ENCODE results near the gene CDH4. TPM values are rescaled to one million over a fixed set of nuclear protein-coding genes. Genes with fewer than 3 reads are reported as not detected.

CDH4 gene
- total and polyA plus RNA-seq, 2 of the 8 experiments (the other 6 are each of a cell fraction or from before 2014, with no cell fraction given): 4.3 to 7.9 TPM

- no peaks in the 10 kb centered on the region for H3K79me1 ChIP-seq (ENCODE audit: low read depth, low read length)
- no peak overlapping the region; the same call in 1 of the 2 replicates for H2BK15ac ChIP-seq (ENCODE audit: low read length)
- no peak overlapping the region for H4K91ac ChIP-seq (replicated peaks; ENCODE audit: insufficient read length, low read length)
- H3K4me3 ChIP-seq (ENCODE audit: extremely low read depth in 1 of 4, insufficient read depth in 2 of 4, low read depth in 3 of 4, low read length in 4 of 4): no peak overlapping the region
- no peak overlapping the region for H2AK5ac ChIP-seq (ENCODE audit: low read depth, low read length)
- H3K23ac ChIP-seq (ENCODE audit: insufficient read length): no peak overlapping the region
- H2BK5ac ChIP-seq (ENCODE audit: low read depth, low read length): no peak overlapping the region; the same call in 1 of the 2 replicates
- no peak overlapping the region for H3K18ac ChIP-seq (ENCODE audit: extremely low read depth, low read length)
- H4K8ac ChIP-seq (ENCODE audit: extremely low read depth, insufficient read depth, low read length): no peak overlapping the region
- H2BK120ac ChIP-seq (replicated peaks; ENCODE audit: low read depth, low read length): no peak overlapping the region
- WGBS, 2 experiments (ENCODE audit: extremely low coverage in 1 of 2, insufficient coverage in 1 of 2, insufficient read length in 1 of 2, insufficient replicate concordance in 2 of 2, low coverage in 1 of 2, low lambda C conversion rate in 2 of 2, missing lambda C conversion rate in 1 of 2): 89% methylated on average over 16 of the region's 17 CpGs; no CpG with 5 or more reads in 1 of the 2 experiments
- ChIA-PET CTCF (ENCODE audit: partially characterized antibody) (interaction anchor here (2.4 kb wide), 1 partner anchor 11 kb away, joined by 8 read pairs; no protein-coding TSS in a partner anchor), POLR2A (ENCODE audit: partially characterized antibody) (no interaction called here)
- no peak overlapping the region for H3K9ac ChIP-seq (replicated peaks in 1 of 4; ENCODE audit: extremely low read depth in 1 of 4, low read depth in 3 of 4, low read length in 3 of 4)
- H3K27ac ChIP-seq (ENCODE audit: low read depth, low read length): no peak overlapping the region
- H2AFZ ChIP-seq (ENCODE audit: low read length): no peak overlapping the region
- no peak overlapping the region for H2BK20ac ChIP-seq (ENCODE audit: low read length)
- H3K9me3 ChIP-seq (ENCODE audit: insufficient read depth in 2 of 2, low read depth in 1 of 2, low read length in 1 of 2): no peaks in the 10 kb centered on the region
- H3K4ac ChIP-seq (replicated peaks; ENCODE audit: insufficient read length, low read depth, low read length): no peak overlapping the region
- H3K27me3 ChIP-seq (replicated peaks in 1 of 4; ENCODE audit: control insufficient read depth in 3 of 4, extremely low read depth in 1 of 4, insufficient read depth in 3 of 4, low read length in 3 of 4): peaks cover 0 to 8% (median 1%) of the 10 kb centered on the region in 4 experiments; a peak in 4 of 7 replicates
- no peak overlapping the region for H4K5ac ChIP-seq (ENCODE audit: insufficient read length, low read depth, low read length)
- no peaks in the 10 kb centered on the region for H3K79me2 ChIP-seq (ENCODE audit: control insufficient read depth in 1 of 2, insufficient read depth in 2 of 2, low read length in 2 of 2)
- FAIRE-seq: no peak
- no peak overlapping the region for H2BK12ac ChIP-seq (ENCODE audit: low read depth, low read length)
- no peak overlapping the region for H3K56ac ChIP-seq (replicated peaks; ENCODE audit: insufficient read length, low read depth, low read length)
- H3K4me1 ChIP-seq (replicated peaks in 1 of 4; ENCODE audit: control insufficient read depth in 3 of 4, insufficient read depth in 4 of 4, low read length in 3 of 4): peaks cover 0 to 23% (median 11%) of the 10 kb centered on the region in 4 experiments; a peak in 6 of 7 replicates
- DNase-seq (ENCODE audit: low read depth in 1 of 2, low spot score in 2 of 2): no peak
- H3K4me2 ChIP-seq (ENCODE audit: insufficient read depth in 1 of 2, low read depth in 2 of 2, low read length in 2 of 2): no peak overlapping the region
- H3K36me3 ChIP-seq (ENCODE audit: control insufficient read depth in 2 of 4, insufficient read depth in 4 of 4, low read length in 3 of 4): no peaks in the 10 kb centered on the region
- no peak overlapping the region for H3K14ac ChIP-seq (ENCODE audit: insufficient read length)
- peaks cover 0 to 2% of the 10 kb centered on the region in 2 experiments for H4K20me1 ChIP-seq (replicated peaks in 1 of 2; ENCODE audit: control insufficient read depth in 1 of 2, insufficient read depth in 2 of 2, low read length in 2 of 2)
- peaks cover 2% of the 10 kb centered on the region; the same call in 1 of the 2 replicates for H3K23me2 ChIP-seq (ENCODE audit: low read depth, low read length)
- no peak for TF ChIP-seq NRF1 (IDR thresholded peaks at IDR 0.05; ENCODE audit: low read depth, low read length)
- no peak for TF ChIP-seq ATF2 (IDR thresholded peaks at IDR 0.05; ENCODE audit: low read length)
- no peak for TF ChIP-seq BCL11A (IDR thresholded peaks at IDR 0.05; ENCODE audit: low read depth in 2 of 2, low read length in 2 of 2)
- TF ChIP-seq SP4 (IDR thresholded peaks at IDR 0.05; ENCODE audit: low read length): no peak
- no peak for TF ChIP-seq CBX5 (IDR thresholded peaks at IDR 0.05; ENCODE audit: low read depth, low read length)
- TF ChIP-seq RXRA (IDR thresholded peaks at IDR 0.05; ENCODE audit: insufficient read depth, low read depth, low read length): no peak
- TF ChIP-seq SIN3A (conservative IDR thresholded peaks at IDR 0.05 in 1 of 2, IDR thresholded peaks at IDR 0.05 in 1 of 2; ENCODE audit: low read depth in 1 of 2, low read length in 2 of 2): no peak
- no peak for TF ChIP-seq PHF8 (conservative IDR thresholded peaks at IDR 0.05; ENCODE audit: low read depth, low read length)
- TF ChIP-seq TAF1 (IDR thresholded peaks at IDR 0.05; ENCODE audit: low read depth, low read length): no peak
- TF ChIP-seq GTF2F1 (IDR thresholded peaks at IDR 0.05; ENCODE audit: borderline replicate concordance, low read depth, low read length): no peak
Observed at GRCh38 chr20:61513124-61514017, 261.3 kb downstream of the CDH4 start.

Data from H1 (cell line).